ENCODE data around the gene CCDC191.

The CCDC191 gene

GRCh38 chr3:114056130-114057010 is at the start of gene CCDC191, which contains the start of gene QTRT2:
CCDC191 (minus strand) TSS chr3:114056526; CDS start chr3:114056466, 60 bp downstream.
QTRT2 (plus strand) TSS chr3:114056737; CDS start chr3:114065258, 8,521 bp downstream.
- peak; percentile 99 for DNase-seq (ENCODE audit: low spot score)

GRCh38 chr3:114104414-114104813 is 48.1 kb upstream of the CCDC191 start:
- DNase-seq (ENCODE audit: low spot score): no peak

- DNase-seq (ENCODE audit: low spot score): no peak
These were observed 47.5 kb upstream of the CCDC191 start for GRCh38 chr3:114103858-114104257.

GRCh38 chr3:114103181-114103580 is 46.9 kb upstream of the CCDC191 start:
- DNase-seq (ENCODE audit: low spot score): no peak

GRCh38 chr3:114101101-114101500 is 44.8 kb upstream of the CCDC191 start:
- no peak for DNase-seq (ENCODE audit: low spot score)

- DNase-seq (ENCODE audit: low spot score): no peak
These were observed 39.5 kb upstream of the CCDC191 start for GRCh38 chr3:114095796-114096195.

- DNase-seq (ENCODE audit: low spot score): peak; percentile 80
These were observed 37.3 kb upstream of the CCDC191 start for GRCh38 chr3:114093596-114093995.

- DNase-seq (ENCODE audit: low spot score): peak; percentile 30
These were observed 36.7 kb upstream of the CCDC191 start for GRCh38 chr3:114093016-114093380.

GRCh38 chr3:114092151-114093015 is 36.1 kb upstream of the CCDC191 start:
- peak; percentile 33 for DNase-seq (ENCODE audit: low spot score)

- DNase-seq (ENCODE audit: low spot score): no peak
These were observed 33.3 kb upstream of the CCDC191 start for GRCh38 chr3:114089675-114090074.

- DNase-seq (ENCODE audit: low spot score): no peak
These were observed 30.0 kb upstream of the CCDC191 start for GRCh38 chr3:114086356-114086755.

- DNase-seq (ENCODE audit: low spot score): no peak
These were observed 26.8 kb upstream of the CCDC191 start for GRCh38 chr3:114083112-114083511.

GRCh38 chr3:114081037-114081436 is 24.7 kb upstream of the CCDC191 start:
- DNase-seq (ENCODE audit: low spot score): peak; percentile 27

- no peak for DNase-seq (ENCODE audit: low spot score)
These were observed 23.9 kb upstream of the CCDC191 start for GRCh38 chr3:114080201-114080600.

GRCh38 chr3:114079761-114080160 is 23.4 kb upstream of the CCDC191 start:
- DNase-seq (ENCODE audit: low spot score): no peak

GRCh38 chr3:114078126-114078525 is 21.8 kb upstream of the CCDC191 start:
- peak; percentile 10 for DNase-seq (ENCODE audit: low spot score)

GRCh38 chr3:114076711-114077110 is 20.4 kb upstream of the CCDC191 start:
- DNase-seq (ENCODE audit: low spot score): no peak

GRCh38 chr3:114071786-114072185 is 15.5 kb upstream of the CCDC191 start:
- DNase-seq (ENCODE audit: low spot score): no peak

GRCh38 chr3:114068336-114068735 is 12.0 kb upstream of the CCDC191 start:
- DNase-seq (ENCODE audit: low spot score): no peak

GRCh38 chr3:114067804-114068203 is 11.5 kb upstream of the CCDC191 start:
- DNase-seq (ENCODE audit: low spot score): no peak

- DNase-seq (ENCODE audit: low spot score): no peak
These were observed 4.8 kb upstream of the CCDC191 start for GRCh38 chr3:114060906-114061655.

- DNase-seq (ENCODE audit: low spot score): no peak
These were observed 2.3 kb upstream of the CCDC191 start for GRCh38 chr3:114058646-114059045.

Data from AG20443 (cell line).